NB4 (cell line): ENCODE measurements around the gene MBD6.

ENCODE experiments used
- DNase-seq: peaks from one replicate; pipeline ENCODE4 v3.0.0; 2010; ENCODE audit warnings: low read depth
- H3K4me3 ChIP-seq: one replicate; pipeline ENCODE4 v1.5.1; 2011; ENCODE audit warnings: mild to moderate bottlenecking, low read depth, low read length, moderate library complexity
- CTCF ChIP-seq: IDR thresholded peaks from one replicate; pipeline ENCODE4 v1.5.1; 2012; ENCODE audit warnings: low read depth, low read length
- MAX ChIP-seq: IDR thresholded peaks from 2 replicates; pipeline ENCODE4 v1.6.1; 2011; ENCODE audit warnings: low read depth, low read length
- MYC ChIP-seq: IDR thresholded peaks from 2 replicates; pipeline ENCODE4 v1.6.1; 2011; ENCODE audit warnings: low read depth, low read length
- POLR2A ChIP-seq: IDR thresholded peaks from 2 replicates; pipeline ENCODE4 v1.6.1; 2011; ENCODE audit warnings: mild to moderate bottlenecking; ENCODE audit not compliant: insufficient read length; ENCODE audit errors: extremely low read depth

The MBD6 gene

GRCh38 chr12:57533108-57533507 is 10.5 kb downstream of the MBD6 start:
- TF ChIP-seq MYC = no peak
- TF ChIP-seq POLR2A = no peak
- no peak for TF ChIP-seq CTCF
- no peak for TF ChIP-seq MAX
- DNase-seq = no peak
- no peak overlapping the region for H3K4me3 ChIP-seq

- no peak overlapping the region for H3K4me3 ChIP-seq
- DNase-seq = no peak
- no peak for TF ChIP-seq MYC
- no peak for TF ChIP-seq MAX
- TF ChIP-seq POLR2A = no peak
- no peak for TF ChIP-seq CTCF
These were observed 11.6 kb downstream of the MBD6 start for GRCh38 chr12:57534250-57534649.

DNA sequence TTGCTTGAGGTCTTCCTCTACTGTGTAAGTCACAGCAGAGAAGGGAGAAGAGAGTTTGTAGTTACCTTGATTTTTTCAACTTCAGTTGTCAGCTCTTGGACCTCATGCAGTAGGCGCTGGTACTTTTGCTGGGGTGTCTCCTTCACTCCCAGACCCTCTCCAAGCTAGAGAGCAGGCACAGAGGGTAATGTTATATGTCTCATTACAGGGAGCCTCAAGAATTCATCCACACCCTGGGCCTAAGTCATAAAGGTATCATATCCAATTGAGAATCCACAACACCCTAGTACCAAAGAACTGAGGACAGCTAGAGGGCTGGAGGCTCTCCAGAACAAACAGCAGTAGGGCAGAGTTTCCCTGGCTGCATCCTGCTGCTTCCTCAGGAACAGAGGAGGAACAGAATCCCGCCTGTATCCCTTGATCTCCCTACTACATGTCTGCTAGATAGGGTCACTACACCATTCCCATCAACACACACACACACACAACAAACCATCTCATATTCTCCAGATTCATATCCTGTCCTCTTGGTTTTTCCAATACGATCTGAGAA is 12.4 kb downstream of the MBD6 start:
- no peak overlapping the region for H3K4me3 ChIP-seq
- no peak for TF ChIP-seq MAX
- TF ChIP-seq POLR2A = no peak
- no peak for TF ChIP-seq MYC
- no peak for TF ChIP-seq CTCF
- no peak for DNase-seq

GRCh38 chr12:57535764-57536596 is 13.4 kb downstream of the MBD6 start:
- no peak for TF ChIP-seq CTCF
- no peak for TF ChIP-seq MAX
- TF ChIP-seq MYC = no peak
- TF ChIP-seq POLR2A = no peak
- H3K4me3 ChIP-seq = no peak overlapping the region
- no peak for DNase-seq

DNA sequence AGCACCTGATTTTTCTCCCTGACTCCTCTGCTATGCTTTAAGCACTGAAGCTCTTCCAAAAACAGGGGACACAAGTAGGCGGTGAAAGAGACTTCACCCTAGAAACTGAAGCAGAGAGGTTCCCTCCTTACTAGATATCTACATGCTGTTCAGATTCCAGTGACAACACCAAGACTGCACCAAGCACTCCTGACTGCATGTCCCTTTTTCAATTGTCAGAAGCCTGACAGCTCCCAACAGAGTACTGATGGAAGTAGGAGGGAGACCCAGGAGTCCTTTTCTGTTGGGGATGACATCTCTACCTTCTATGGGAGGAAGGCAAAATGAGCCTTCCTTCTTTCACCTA is 13.9 kb downstream of the MBD6 start:
- TF ChIP-seq MYC (no peak), CTCF (no peak)

More for the DNA sequence above, 13.9 kb downstream of the MBD6 start:
- DNase-seq = no peak
- no peak overlapping the region for H3K4me3 ChIP-seq
